CD4-positive, alpha-beta T cell (primary cell): Measurements from ENCODE around the gene MTCL1. TPM values are rescaled to one million over a fixed set of nuclear protein-coding genes. Genes with fewer than 3 reads are reported as not detected.

Experiments used
- ATAC-seq: fragments of 200-7000 bp; cut with Tn5 transposase; one replicate; pipeline ENCODE4 v1.10.0; 2022; ENCODE audit warnings: mild to moderate bottlenecking; ENCODE audit not compliant: poor library complexity
- CTCF ChIA-PET: fragments of 350-600 bp; sonication (Branson Sonifier 250); formaldehyde crosslinking; loops from one replicate; lab custom pipeline; 2021; ENCODE audit warnings: antibody characterized with exemption, inconsistent platforms; lab: Charles Lee
- POLR2A ChIA-PET: fragments of 350-600 bp; sonication (Branson Sonifier 250); formaldehyde crosslinking; loops from one replicate; lab custom pipeline; 2021; ENCODE audit warnings: antibody characterized with exemption, inconsistent platforms; lab: Charles Lee
- DNase-seq, 14 experiments: peaks; one replicate each; pipeline ENCODE4 v3.0.0-alpha.2; 2013 to 2020; ENCODE audit warnings: mixed read lengths in 2 of 14
- H3K27ac ChIP-seq, 2 donors: one replicate each; pipeline versions ENCODE4 v1.5.1 to v1.7.0; 2013; ENCODE audit warnings: low read length in 2 of 2, low read depth in 1 of 2, mild to moderate bottlenecking in 1 of 2
- H3K27me3 ChIP-seq, 2 experiments: 1 replicate in 1 of 2; 2 replicates in 1 of 2; pipeline versions ENCODE4 v1.6.1 to v1.7.0; 2013; ENCODE audit warnings: low read length in 2 of 2, control low read depth in 1 of 2, mild to moderate bottlenecking in 1 of 2, moderate library complexity in 1 of 2; ENCODE audit not compliant: insufficient read depth in 2 of 2, control insufficient read depth in 1 of 2
- H3K36me3 ChIP-seq: one replicate; pipeline ENCODE4 v1.6.1; 2013; ENCODE audit warnings: low read length, control low read depth; ENCODE audit not compliant: insufficient read depth
- H3K4me1 ChIP-seq: one replicate; pipeline ENCODE4 v1.6.1; 2013; ENCODE audit warnings: low read length, control low read depth; ENCODE audit not compliant: insufficient read depth
- H3K4me3 ChIP-seq: one replicate; pipeline ENCODE4 v1.5.1; 2013; ENCODE audit warnings: mild to moderate bottlenecking, low read length, moderate library complexity
- H3K9me3 ChIP-seq, 2 experiments: 1 replicate in 1 of 2; 2 replicates in 1 of 2; pipeline versions ENCODE4 v1.6.1 to v1.7.0; 2013; ENCODE audit warnings: low read length in 2 of 2, mild to moderate bottlenecking in 2 of 2, control low read depth in 1 of 2, moderate library complexity in 1 of 2; ENCODE audit not compliant: control insufficient read depth in 1 of 2, insufficient read depth in 1 of 2
- H3K27ac Mint-ChIP-seq: one replicate; pipeline ENCODE4 v1.8.0; 2020; ENCODE audit warnings: mixed read lengths
- H3K27me3 Mint-ChIP-seq: one replicate; pipeline ENCODE4 v1.8.0; 2021; ENCODE audit warnings: mixed read lengths
- H3K36me3 Mint-ChIP-seq: one replicate; pipeline ENCODE4 v1.8.0; 2021; ENCODE audit warnings: low read depth, mixed read lengths
- H3K4me1 Mint-ChIP-seq: one replicate; pipeline ENCODE4 v1.8.0; 2021; ENCODE audit warnings: low read depth, mixed read lengths
- H3K4me3 Mint-ChIP-seq: one replicate; pipeline ENCODE4 v1.8.0; 2020; ENCODE audit warnings: mild to moderate bottlenecking, mixed read lengths
- H3K9me3 Mint-ChIP-seq: one replicate; pipeline ENCODE4 v1.8.0; 2020; ENCODE audit warnings: mixed read lengths
- CTCF ChIP-seq: fragments of 200-600 bp; IDR thresholded peaks from one replicate; pipeline ENCODE4 v1.8.0; 2022; ENCODE audit warnings: antibody characterized with exemption, mild to moderate bottlenecking
- intact Hi-C, 2 experiments: fragments of 100-400 bp; cut with DNase I in 1 of 2; cut with micrococcal nuclease in 1 of 2; formaldehyde crosslinking; loops; one replicate each; pipeline versions ENCODE4 v1.15.1 to v1.9.0; 2023 to 2025; cut with DNase I, micrococcal nuclease
- total RNA-seq, 174 experiments: library from RNA in 2 of 174; stranded (reverse) in 2 of 174; gene quantifications; one replicate each; pipeline ENCODE4 v1.2.3 and lab custom pipeline; 2021 to 2026

Gene MTCL1
- total RNA-seq, 2 experiments from 2014 or later = 0.11 to 0.55 TPM

DNA sequence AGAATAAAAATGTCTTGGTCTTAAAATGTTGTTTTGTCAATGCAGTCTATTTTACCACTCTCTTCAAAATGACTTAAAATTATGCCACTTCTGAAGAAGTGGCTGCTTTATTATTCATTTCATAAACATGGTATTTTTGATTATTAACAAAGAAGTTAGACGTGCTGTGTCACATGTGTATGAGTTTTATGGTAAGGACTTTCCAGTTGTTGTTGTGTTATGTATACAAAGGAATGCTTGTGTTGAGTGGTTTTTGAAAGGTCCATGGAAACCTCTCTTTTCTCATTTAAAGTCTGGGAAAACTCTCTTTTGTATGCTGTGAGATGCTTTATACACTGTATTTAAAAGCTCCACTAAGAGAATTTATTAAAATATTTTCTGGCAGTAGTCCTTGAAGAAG, 116.2 kb downstream of the MTCL1 start:
- intact Hi-C loops = no loop called here

GRCh38 chr18:8822643-8823042, 117.3 kb downstream of the MTCL1 start:
- Mint-ChIP-seq H3K9me3 (no peaks in the 10 kb centered on the region), H3K27me3 (no peaks in the 10 kb centered on the region), H3K36me3 (no peaks in the 10 kb centered on the region), H3K4me3 (no peak overlapping the region), H3K27ac (no peak overlapping the region), H3K4me1 (no peaks in the 10 kb centered on the region)
- no peak overlapping the region for H3K27ac ChIP-seq
- intact Hi-C loops = no loop called here
- no peaks in the 10 kb centered on the region for H3K4me1 ChIP-seq
- ChIA-PET POLR2A (no interaction called here), CTCF (no interaction called here)
- H3K9me3 ChIP-seq = no peaks in the 10 kb centered on the region
- no peak for TF ChIP-seq CTCF
- no peak overlapping the region for H3K4me3 ChIP-seq
- no peak for DNase-seq
- no peaks in the 10 kb centered on the region for H3K36me3 ChIP-seq
- ATAC-seq = no peak
- no peaks in the 10 kb centered on the region for H3K27me3 ChIP-seq

More for the DNA sequence above, 116.2 kb downstream of the MTCL1 start:
- Histone ChIP-seq H3K27ac (no peak overlapping the region), H3K36me3 (no peaks in the 10 kb centered on the region), H3K4me3 (no peak overlapping the region), H3K27me3 (no peaks in the 10 kb centered on the region), H3K9me3 (no peaks in the 10 kb centered on the region), H3K4me1 (no peaks in the 10 kb centered on the region)
- H3K36me3 Mint-ChIP-seq = no peaks in the 10 kb centered on the region
- no peak overlapping the region for H3K4me3 Mint-ChIP-seq
- ChIA-PET POLR2A (no interaction called here), CTCF (no interaction called here)
- no peaks in the 10 kb centered on the region for H3K9me3 Mint-ChIP-seq
- ATAC-seq = no peak
- H3K4me1 Mint-ChIP-seq = no peaks in the 10 kb centered on the region
- no peaks in the 10 kb centered on the region for H3K27me3 Mint-ChIP-seq
- no peak for TF ChIP-seq CTCF
- no peak overlapping the region for H3K27ac Mint-ChIP-seq
- no peak for DNase-seq

GRCh38 chr18:8823530-8823929, 118.2 kb downstream of the MTCL1 start:
- Mint-ChIP-seq H3K4me1 (no peaks in the 10 kb centered on the region), H3K9me3 (no peaks in the 10 kb centered on the region), H3K27ac (no peak overlapping the region), H3K36me3 (no peaks in the 10 kb centered on the region), H3K27me3 (no peaks in the 10 kb centered on the region), H3K4me3 (no peak overlapping the region)
- no peak for ATAC-seq
- CTCF ChIA-PET = no interaction called here
- Histone ChIP-seq H3K4me1 (no peaks in the 10 kb centered on the region), H3K27ac (no peak overlapping the region), H3K27me3 (no peaks in the 10 kb centered on the region), H3K9me3 (no peaks in the 10 kb centered on the region), H3K36me3 (no peaks in the 10 kb centered on the region), H3K4me3 (no peak overlapping the region)
- POLR2A ChIA-PET = no interaction called here
- TF ChIP-seq CTCF = no peak
- intact Hi-C loops = no loop called here
- DNase-seq = no peak
